Left ventricle myocardium inferior (tissue), 1 donor: Measurements from ENCODE around the gene MED13L. TPM values are rescaled to one million over a fixed set of nuclear protein-coding genes. Genes with fewer than 3 reads are reported as not detected.
A peak's percentile ranks its signal among the peaks of the same experiment; 100 is the strongest.

ENCODE experiments used
- DNase-seq: peaks from one replicate; pipeline ENCODE4 v3.0.0-alpha.2; 2020
- H3K27ac ChIP-seq: fragments of 200-600 bp; replicated peaks from 2 replicates; pipeline ENCODE4 v1.8.0; 2021
- H3K27me3 ChIP-seq: fragments of 200-600 bp; 2 replicates; pipeline ENCODE4 v1.8.0; 2021; ENCODE audit warnings: low read depth
- H3K36me3 ChIP-seq: fragments of 200-600 bp; 2 replicates; pipeline ENCODE4 v1.8.0; 2021
- H3K4me1 ChIP-seq: fragments of 200-600 bp; 2 replicates; pipeline ENCODE4 v1.8.0; 2021
- H3K4me3 ChIP-seq: fragments of 200-600 bp; 2 replicates; pipeline ENCODE4 v1.8.0; 2021; ENCODE audit warnings: mild to moderate bottlenecking, moderate library complexity
- H3K9me3 ChIP-seq: fragments of 200-600 bp; replicated peaks from 2 replicates; pipeline ENCODE4 v1.8.0; 2021
- CTCF ChIP-seq: fragments of 200-600 bp; IDR thresholded peaks from 2 replicates; pipeline ENCODE4 v1.8.0; 2021; ENCODE audit warnings: antibody characterized with exemption, mild to moderate bottlenecking, borderline replicate concordance
- intact Hi-C: fragments of 100-400 bp; cut with micrococcal nuclease; formaldehyde crosslinking; loops from one replicate; pipeline ENCODE4 v1.11.0; 2022
- total RNA-seq: library from RNA; stranded (reverse); fragmentation: NEBNext Ultra II Directional; extraction: Animal tissue kit (Norgen Biotek cat#: 25700); gene quantifications from one replicate; pipeline ENCODE4 v1.2.1, GENCODE V29; 2021
- donor health status: DM: no; HTN: yes; CAD: no; lungs with severe emphysema.

Gene MED13L
- total RNA-seq, 1 donor from 2014 or later, result 55.0 TPM

GRCh38 chr12:116125956-116126566 is 151.4 kb downstream of the MED13L start:
- Histone ChIP-seq H3K9me3 (no peaks in the 10 kb centered on the region), H3K4me1 (peaks cover 91% of the 10 kb centered on the region), H3K27ac (no peak overlapping the region), H3K36me3 (no peaks in the 10 kb centered on the region), H3K27me3 (no peaks in the 10 kb centered on the region), H3K4me3 (no peak overlapping the region)
- no peak for DNase-seq
- intact Hi-C loops, result no loop called here
- TF ChIP-seq CTCF, result no peak

- Histone ChIP-seq H3K9me3 (no peaks in the 10 kb centered on the region), H3K4me1 (peaks cover 88% of the 10 kb centered on the region), H3K36me3 (no peaks in the 10 kb centered on the region), H3K4me3 (no peak overlapping the region), H3K27ac (no peak overlapping the region), H3K27me3 (no peaks in the 10 kb centered on the region)
- no peak for TF ChIP-seq CTCF
- no peak for DNase-seq
- intact Hi-C loops, result no loop called here
Observed at GRCh38 chr12:116125084-116125483, 152.4 kb downstream of the MED13L start.

GRCh38 chr12:116123451-116124258 is 153.8 kb downstream of the MED13L start:
- Histone ChIP-seq H3K27ac (peak overlapping the region; percentile 44), H3K4me3 (peak overlapping the region; percentile 44), H3K4me1 (peaks cover 74% of the 10 kb centered on the region), H3K27me3 (no peaks in the 10 kb centered on the region), H3K9me3 (no peaks in the 10 kb centered on the region), H3K36me3 (no peaks in the 10 kb centered on the region)
- no peak for TF ChIP-seq CTCF
- intact Hi-C loops, result no loop called here
- DNase-seq, result no peak

- TF ChIP-seq CTCF, result no peak
- Histone ChIP-seq H3K4me1 (peaks cover 64% of the 10 kb centered on the region), H3K4me3 (no peak overlapping the region), H3K27ac (no peak overlapping the region), H3K36me3 (no peaks in the 10 kb centered on the region), H3K9me3 (no peaks in the 10 kb centered on the region), H3K27me3 (no peaks in the 10 kb centered on the region)
- intact Hi-C loops, result no loop called here
- DNase-seq, result no peak
Observed at GRCh38 chr12:116122628-116123027, 154.9 kb downstream of the MED13L start.

- Histone ChIP-seq H3K36me3 (no peaks in the 10 kb centered on the region), H3K4me1 (peaks cover 57% of the 10 kb centered on the region), H3K4me3 (no peak overlapping the region), H3K27me3 (no peaks in the 10 kb centered on the region), H3K27ac (no peak overlapping the region), H3K9me3 (no peaks in the 10 kb centered on the region)
- intact Hi-C loops, result no loop called here
- no peak for DNase-seq
- TF ChIP-seq CTCF, result no peak
Observed at GRCh38 chr12:116121453-116121871, 156.0 kb downstream of the MED13L start.
